H1 (cell line): ENCODE measurements around the gene TPP1. TPM values are rescaled to one million over a fixed set of nuclear protein-coding genes. Genes with fewer than 3 reads are reported as not detected.

Experiments used
- CTCF ChIA-PET: fragments of 300-600 bp; sonication (Branson Sonifier 250); formaldehyde crosslinking; loops from one replicate; lab custom pipeline; 2021; ENCODE audit not compliant: partially characterized antibody; lab: Charles Lee
- POLR2A ChIA-PET: fragments of 300-600 bp; sonication (Branson Sonifier 250); formaldehyde crosslinking; loops from one replicate; lab custom pipeline; 2021; ENCODE audit warnings: inconsistent platforms; ENCODE audit not compliant: partially characterized antibody; lab: Charles Lee
- DNase-seq, 2 experiments: peaks; one replicate each; pipeline versions ENCODE4 v3.0.0 to v3.0.0-alpha.2; 2010 to 2022; ENCODE audit warnings: low spot score in 2 of 2, low read depth in 1 of 2, mixed read lengths in 1 of 2
- FAIRE-seq: peaks from 2 replicates; lab custom pipeline; 2011; peaks lifted over from hg19 to GRCh38; lab: Jason Lieb, UNC
- H2AFZ ChIP-seq: 2 replicates; pipeline ENCODE4 v1.8.1; 2012; ENCODE audit warnings: low read length, inconsistent platforms
- H2AK5ac ChIP-seq: 2 replicates; pipeline ENCODE4 v1.6.1; 2013; ENCODE audit warnings: low read depth, low read length
- H2BK120ac ChIP-seq: replicated peaks from 2 replicates; pipeline ENCODE3; 2013; ENCODE audit warnings: low read depth, low read length, inconsistent platforms
- H2BK12ac ChIP-seq: 2 replicates; pipeline ENCODE4 v1.6.1; 2013; ENCODE audit warnings: low read depth, low read length
- H2BK15ac ChIP-seq: 2 replicates; pipeline ENCODE4 v1.6.1; 2013; ENCODE audit warnings: low read length
- H2BK20ac ChIP-seq: 2 replicates; pipeline ENCODE4 v1.6.1; 2013; ENCODE audit warnings: low read length
- H2BK5ac ChIP-seq: 2 replicates; pipeline ENCODE4 v1.6.1; 2013; ENCODE audit warnings: low read depth, low read length
- H3K14ac ChIP-seq: 2 replicates; pipeline ENCODE4 v1.6.1; 2013; ENCODE audit warnings: inconsistent platforms; ENCODE audit not compliant: insufficient read length
- H3K18ac ChIP-seq: 2 replicates; pipeline ENCODE4 v1.6.1; 2013; ENCODE audit warnings: low read length; ENCODE audit errors: extremely low read depth
- H3K23ac ChIP-seq: 2 replicates; pipeline ENCODE4 v1.6.1; 2013; ENCODE audit warnings: inconsistent platforms; ENCODE audit not compliant: insufficient read length
- H3K23me2 ChIP-seq: 2 replicates; pipeline ENCODE4 v1.6.1; 2013; ENCODE audit warnings: low read depth, low read length
- H3K27ac ChIP-seq: 2 replicates; pipeline ENCODE4 v1.6.1; 2011; ENCODE audit warnings: low read depth, low read length, inconsistent platforms
- H3K27me3 ChIP-seq, 4 experiments: replicated peaks in 1 of 4; 1 replicate in 1 of 4; 2 replicates in 3 of 4; pipeline versions ENCODE4 v1.6.1 to v1.8.1; 2011 to 2013; ENCODE audit warnings: low read length in 3 of 4, mild to moderate bottlenecking in 3 of 4, inconsistent platforms in 2 of 4, mixed read lengths in 2 of 4, moderate library complexity in 1 of 4; ENCODE audit not compliant: control insufficient read depth in 3 of 4, insufficient read depth in 3 of 4; ENCODE audit errors: extremely low read depth in 1 of 4
- H3K36me3 ChIP-seq, 4 experiments: 2 replicates each; pipeline versions ENCODE4 v1.6.1 to v1.8.1; 2011 to 2013; ENCODE audit warnings: mild to moderate bottlenecking in 4 of 4, low read length in 3 of 4, moderate library complexity in 2 of 4, control low read depth in 1 of 4, inconsistent platforms in 1 of 4; ENCODE audit not compliant: insufficient read depth in 4 of 4, control insufficient read depth in 2 of 4
- H3K4ac ChIP-seq: replicated peaks from 2 replicates; pipeline ENCODE3; 2013; ENCODE audit warnings: low read length, low read depth, mixed read lengths, inconsistent platforms; ENCODE audit not compliant: insufficient read length
- H3K4me1 ChIP-seq, 4 experiments: replicated peaks in 1 of 4; 1 replicate in 1 of 4; 2 replicates in 3 of 4; pipeline versions ENCODE4 v1.6.1 to v1.8.1; 2011 to 2013; ENCODE audit warnings: low read length in 3 of 4, inconsistent platforms in 2 of 4, mixed read lengths in 1 of 4; ENCODE audit not compliant: insufficient read depth in 4 of 4, control insufficient read depth in 3 of 4
- H3K4me2 ChIP-seq, 2 experiments: 2 replicates each; pipeline versions ENCODE4 v1.6.1 to v1.8.1; 2011 to 2013; ENCODE audit warnings: low read depth in 2 of 2, low read length in 2 of 2, control low read depth in 1 of 2, inconsistent platforms in 1 of 2, mild to moderate bottlenecking in 1 of 2; ENCODE audit not compliant: insufficient read depth in 1 of 2
- H3K4me3 ChIP-seq, 4 experiments: fragments of 200-600, 300-600 bp in 1 of 4; sonication (generic), shearing (Covaris generic), sonication (Bioruptor Twin) in 1 of 4; 2 replicates each; pipeline versions ENCODE4 v1.5.1 to v1.8.1; 2011 to 2016; ENCODE audit warnings: low read length in 4 of 4, low read depth in 3 of 4, control low read depth in 2 of 4, inconsistent platforms in 2 of 4, mild to moderate bottlenecking in 2 of 4, mixed read lengths in 1 of 4, moderate library complexity in 1 of 4; ENCODE audit not compliant: insufficient read depth in 2 of 4; ENCODE audit errors: extremely low read depth in 1 of 4
- H3K56ac ChIP-seq: replicated peaks from 2 replicates; pipeline ENCODE3; 2013; ENCODE audit warnings: low read depth, mild to moderate bottlenecking, mixed read lengths, low read length, inconsistent platforms; ENCODE audit not compliant: insufficient read length
- H3K79me1 ChIP-seq: 2 replicates; pipeline ENCODE4 v1.6.1; 2013; ENCODE audit warnings: low read depth, low read length, control low read depth
- H3K79me2 ChIP-seq, 2 experiments: 2 replicates each; pipeline versions ENCODE4 v1.6.1 to v1.8.1; 2012 to 2013; ENCODE audit warnings: low read length in 2 of 2, mild to moderate bottlenecking in 2 of 2, inconsistent platforms in 1 of 2; ENCODE audit not compliant: insufficient read depth in 2 of 2, control insufficient read depth in 1 of 2
- H3K9ac ChIP-seq, 4 experiments: replicated peaks in 1 of 4; 1 replicate in 1 of 4; 2 replicates in 3 of 4; pipeline versions ENCODE4 v1.6.1 to v1.8.1; 2011 to 2013; ENCODE audit warnings: low read depth in 3 of 4, low read length in 3 of 4, control low read depth in 2 of 4, mild to moderate bottlenecking in 2 of 4, moderate library complexity in 2 of 4, inconsistent platforms in 1 of 4; ENCODE audit errors: extremely low read depth in 1 of 4
- H3K9me3 ChIP-seq, 2 experiments: 2 replicates each; pipeline versions ENCODE4 v1.6.1 to v1.8.1; 2012 to 2013; ENCODE audit warnings: mild to moderate bottlenecking in 2 of 2, moderate library complexity in 2 of 2, control low read depth in 1 of 2, inconsistent platforms in 1 of 2, low read depth in 1 of 2, low read length in 1 of 2, mixed read lengths in 1 of 2; ENCODE audit not compliant: insufficient read depth in 2 of 2
- H4K20me1 ChIP-seq, 2 experiments: replicated peaks in 1 of 2; 2 replicates each; pipeline versions ENCODE3 to v1.8.1; 2011 to 2013; ENCODE audit warnings: inconsistent platforms in 2 of 2, low read length in 2 of 2, mild to moderate bottlenecking in 1 of 2; ENCODE audit not compliant: insufficient read depth in 2 of 2, control insufficient read depth in 1 of 2
- H4K5ac ChIP-seq: 2 replicates; pipeline ENCODE4 v1.6.1; 2013; ENCODE audit warnings: low read length, low read depth, mixed read lengths, inconsistent platforms; ENCODE audit not compliant: insufficient read length
- H4K8ac ChIP-seq: 2 replicates; pipeline ENCODE4 v1.8.0; 2013; ENCODE audit warnings: mild to moderate bottlenecking, moderate library complexity, low read length, inconsistent platforms; ENCODE audit not compliant: insufficient read depth; ENCODE audit errors: extremely low read depth
- H4K91ac ChIP-seq: replicated peaks from 2 replicates; pipeline ENCODE3; 2013; ENCODE audit warnings: low read length, mixed read lengths, inconsistent platforms; ENCODE audit not compliant: insufficient read length
- BRCA1 ChIP-seq: IDR thresholded peaks from 2 replicates; pipeline ENCODE4 v1.6.1; 2012; ENCODE audit warnings: low read depth, low read length, improper control_type of control experiment
- CREB1 ChIP-seq: IDR thresholded peaks from 2 replicates; pipeline ENCODE4 v1.6.1; 2012; ENCODE audit warnings: inconsistent platforms
- CTBP2 ChIP-seq: IDR thresholded peaks from 2 replicates; pipeline ENCODE4 v1.7.0; 2011; ENCODE audit warnings: borderline replicate concordance, mild to moderate bottlenecking, moderate library complexity, mixed read lengths, low read length; ENCODE audit not compliant: insufficient read depth, insufficient read length
- EGR1 ChIP-seq: IDR thresholded peaks from 2 replicates; pipeline ENCODE4 v1.6.1; 2011; ENCODE audit warnings: low read depth, low read length, borderline replicate concordance
- EZH2 ChIP-seq: fragments of 200-600 bp; sonication (generic); IDR thresholded peaks from 2 replicates; pipeline ENCODE4 v1.7.1; 2012; ENCODE audit warnings: low read depth, mild to moderate bottlenecking, moderate library complexity, low read length, inconsistent platforms; ENCODE audit not compliant: severe bottlenecking
- JUN ChIP-seq: IDR thresholded peaks from 2 replicates; pipeline ENCODE4 v1.6.1; 2011; ENCODE audit warnings: low read depth, mild to moderate bottlenecking, improper control_type of control experiment, low read length
- MAFK ChIP-seq: IDR thresholded peaks from 2 replicates; pipeline ENCODE4 v1.6.1; 2012; ENCODE audit warnings: low read depth, mild to moderate bottlenecking, improper control_type of control experiment, low read length
- NANOG ChIP-seq: IDR thresholded peaks from 2 replicates; pipeline ENCODE4 v1.6.1; 2011; ENCODE audit warnings: low read length, low read depth, mild to moderate bottlenecking, inconsistent platforms; ENCODE audit not compliant: insufficient read depth, poor library complexity, severe bottlenecking
- RFX5 ChIP-seq: IDR thresholded peaks from 2 replicates; pipeline ENCODE4 v1.6.1; 2011; ENCODE audit warnings: low read depth, low read length, improper control_type of control experiment, borderline replicate concordance
- SP4 ChIP-seq: IDR thresholded peaks from 2 replicates; pipeline ENCODE4 v1.6.1; 2012; ENCODE audit warnings: low read length, inconsistent platforms
- TAF1 ChIP-seq: IDR thresholded peaks from 2 replicates; pipeline ENCODE4 v1.6.1; 2011; ENCODE audit warnings: mild to moderate bottlenecking, low read depth, low read length
- TBP ChIP-seq: IDR thresholded peaks from 2 replicates; pipeline ENCODE4 v1.6.1; 2011; ENCODE audit warnings: low read depth, low read length, improper control_type of control experiment
- TCF12 ChIP-seq: IDR thresholded peaks from 2 replicates; pipeline ENCODE4 v1.6.1; 2011; ENCODE audit warnings: low read depth, mild to moderate bottlenecking, low read length
- WGBS, 2 experiments: shearing (Covaris generic) in 1 of 2; methylation state at CpG; one replicate each; pipeline versions ENCODE4 v1.1.6 to v1.1.7; 2013 to 2015; ENCODE audit warnings: low lambda C conversion rate in 2 of 2, mixed read lengths in 2 of 2, inconsistent platforms in 1 of 2, low coverage in 1 of 2, missing lambda C conversion rate in 1 of 2; ENCODE audit not compliant: insufficient replicate concordance in 2 of 2, insufficient coverage in 1 of 2, insufficient read length in 1 of 2; ENCODE audit errors: extremely low coverage in 1 of 2, missing lambda C conversion rate in 1 of 2; 5-methylcytosine and 5-hydroxymethylcytosine counted together
- polyA plus RNA-seq, 7 experiments: library from polyadenylated mRNA; depleted of rRNA in 3 of 7; stranded (reverse) in 5 of 7; unstranded in 2 of 7; fragments of >200 nt in 5 of 7; fragments of 200-250 nt in 2 of 7; gene quantifications; 1 replicate in 5 of 7; 2 replicates in 1 of 7; 4 replicates in 1 of 7; pipeline versions ENCODE4 v1.2.1 to v1.2.3, GENCODE V29; 2011 to 2013; ENCODE audit warnings: missing spikeins in 2 of 7, mixed read lengths in 2 of 7
- total RNA-seq: library from RNA; stranded (reverse); fragmentation: NEBNext Ultra II Directional; extraction: Animal tissue kit (Norgen Biotek cat#: 25700); gene quantifications from 2 replicates; pipeline ENCODE4 v1.2.1, GENCODE V29; 2021

Gene TPP1
- total and polyA plus RNA-seq, 2 of the 8 experiments (the other 6 are each of a cell fraction or from before 2014, with no cell fraction given), result 36.1 to 77.5 TPM

DNA sequence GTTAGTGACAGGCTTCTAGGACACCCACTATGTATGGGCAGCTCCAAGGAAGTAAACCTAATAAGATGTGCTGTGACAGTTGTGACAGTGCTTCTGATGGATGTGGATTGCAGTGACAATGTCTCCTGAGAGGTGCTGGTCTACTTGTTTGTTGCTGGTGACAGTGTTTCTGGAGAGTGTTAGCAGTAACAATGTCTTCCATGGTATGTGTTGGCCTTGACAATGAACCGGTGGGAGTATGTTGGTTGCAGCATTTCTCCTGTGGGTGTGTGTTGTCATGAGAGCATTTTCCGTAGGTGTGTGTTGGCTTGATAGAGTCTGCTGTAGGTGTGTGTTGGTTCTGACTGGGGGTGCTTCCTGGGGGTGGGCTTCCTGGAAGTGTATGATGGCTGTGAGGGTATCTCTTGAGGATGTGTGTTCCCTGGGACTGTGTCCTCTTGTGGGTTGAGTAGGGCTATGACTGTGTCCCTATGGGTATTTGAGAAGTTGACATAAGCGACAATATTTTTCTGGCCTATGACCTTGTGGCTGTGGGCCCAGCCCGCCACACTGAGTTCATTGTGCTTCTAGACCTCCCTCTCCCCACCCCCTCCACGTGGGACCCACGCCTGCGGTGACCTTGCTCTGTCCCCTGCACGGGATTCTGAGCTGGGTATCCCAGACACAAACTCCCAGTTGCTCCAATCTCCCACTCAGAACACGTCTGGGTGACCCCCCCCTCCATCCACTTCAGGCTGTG is 35.2 kb upstream of the TPP1 start:
- no peak overlapping the region for H4K5ac ChIP-seq
- no peaks in the 10 kb centered on the region for H3K36me3 ChIP-seq
- peaks cover 0 to 3% of the 10 kb centered on the region in 2 experiments for H4K20me1 ChIP-seq
- FAIRE-seq, result no peak
- H3K27me3 ChIP-seq, result peaks cover 1 to 36% (median 32%) of the 10 kb centered on the region in 4 experiments
- ChIA-PET POLR2A (interaction anchor here (1.1 to 1.3 kb wide), 2 partner anchors 26 to 50 kb away, joined by 3 to 4 read pairs; partner anchors contain the start of gene ILK), CTCF (interaction anchor here (1.1 to 1.4 kb wide), 2 partner anchors 11 to 124 kb away, joined by 3 read pairs; no protein-coding TSS in a partner anchor)
- no peak overlapping the region for H3K18ac ChIP-seq
- 76% methylated on average over 9 of the region's 9 CpGs; no CpG with 5 or more reads in 1 of the 2 experiments for WGBS, 2 experiments
- H3K4me1 ChIP-seq, result peaks cover 0 to 7% (median 6%) of the 10 kb centered on the region in 4 experiments; a peak in 4 of 7 replicates
- no peak overlapping the region for H3K4ac ChIP-seq
- 0 out of 2 replicates have a peak overlapping the region, but pooled peaks have one; percentile 42 for H2BK12ac ChIP-seq
- H3K14ac ChIP-seq, result no peak overlapping the region
- no peaks in the 10 kb centered on the region for H3K79me2 ChIP-seq
- H3K79me1 ChIP-seq, result no peaks in the 10 kb centered on the region
- no peak overlapping the region for H3K23ac ChIP-seq
- H2AK5ac ChIP-seq, result peak overlapping the region; percentile 33; the same call in 1 of the 2 replicates
- H3K23me2 ChIP-seq, result peaks cover 9% of the 10 kb centered on the region
- peak in 1 of 2 experiments; percentile 29 for DNase-seq
- no peak overlapping the region; the same call in 1 of the 2 replicates for H2BK20ac ChIP-seq
- H3K9ac ChIP-seq, result no peak overlapping the region; a peak in 1 of 7 replicates
- H3K56ac ChIP-seq, result no peak overlapping the region
- H2BK15ac ChIP-seq, result no peak overlapping the region
- peak overlapping the region; percentile 38 for H4K8ac ChIP-seq
- no peak overlapping the region for H3K27ac ChIP-seq
- H3K4me2 ChIP-seq, result peak overlapping the region; percentile 83 to 92; a peak in 3 of 4 replicates
- no peak overlapping the region for H2AFZ ChIP-seq
- no peak overlapping the region for H4K91ac ChIP-seq
- H3K9me3 ChIP-seq, result no peaks in the 10 kb centered on the region
- H3K4me3 ChIP-seq, result peak overlapping the region in 2 of 4 experiments; percentile 58 to 65; a peak in 2 of 8 replicates
- H2BK120ac ChIP-seq, result no peak overlapping the region
- no peak overlapping the region for H2BK5ac ChIP-seq
- no peak for TF ChIP-seq RFX5
- TF ChIP-seq TAF1, result no peak
- TF ChIP-seq SP4, result no peak
- no peak for TF ChIP-seq CREB1
- no peak for TF ChIP-seq JUN
- no peak for TF ChIP-seq TBP
- no peak for TF ChIP-seq NANOG
- no peak for TF ChIP-seq CTBP2
- no peak for TF ChIP-seq TCF12
- no peak for TF ChIP-seq MAFK
- TF ChIP-seq EZH2, result no peak
- TF ChIP-seq EGR1, result no peak
- no peak for TF ChIP-seq BRCA1
